Measurements from ENCODE around the gene GPX1. TPM values are rescaled to one million over a fixed set of nuclear protein-coding genes. Genes with fewer than 3 reads are reported as not detected.
"Not testable (repeated sequence)": the region's sequence is repeated elsewhere in the genome, so short reads cannot be mapped to it uniquely, and the experiment has no call there.

The GPX1 gene
- total RNA-seq, 6 experiments from 2014 or later: 359 to 607 (median 548) TPM

DNA sequence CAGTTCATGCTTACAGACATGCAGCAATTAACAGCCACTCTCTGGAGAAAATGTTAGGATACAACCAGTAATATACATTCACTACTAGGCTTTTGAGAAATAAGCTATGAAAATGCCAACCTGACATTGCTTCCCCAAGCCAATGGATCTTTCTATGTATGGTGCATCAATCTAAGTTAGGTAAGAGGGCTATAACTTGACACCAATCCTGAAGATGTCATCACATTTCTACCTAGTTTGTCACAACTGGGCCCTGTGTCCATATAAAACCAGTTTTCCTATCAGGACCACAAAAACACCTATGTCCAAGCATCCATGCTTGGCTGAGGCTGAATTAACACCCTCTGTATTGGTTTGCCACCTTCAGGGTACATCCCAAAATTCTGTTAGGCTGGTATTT is 13.8 kb upstream of the GPX1 start:
- H3K9me3 Mint-ChIP-seq: peaks cover 4% of the 10 kb centered on the region; the same call in 1 of the 2 replicates
- no peak overlapping the region for H3K27ac Mint-ChIP-seq
- H3K4me1 Mint-ChIP-seq (ENCODE audit: low read depth): peaks cover 4% of the 10 kb centered on the region; the same call in 1 of the 2 replicates
- TF ChIP-seq, protein P1, sequence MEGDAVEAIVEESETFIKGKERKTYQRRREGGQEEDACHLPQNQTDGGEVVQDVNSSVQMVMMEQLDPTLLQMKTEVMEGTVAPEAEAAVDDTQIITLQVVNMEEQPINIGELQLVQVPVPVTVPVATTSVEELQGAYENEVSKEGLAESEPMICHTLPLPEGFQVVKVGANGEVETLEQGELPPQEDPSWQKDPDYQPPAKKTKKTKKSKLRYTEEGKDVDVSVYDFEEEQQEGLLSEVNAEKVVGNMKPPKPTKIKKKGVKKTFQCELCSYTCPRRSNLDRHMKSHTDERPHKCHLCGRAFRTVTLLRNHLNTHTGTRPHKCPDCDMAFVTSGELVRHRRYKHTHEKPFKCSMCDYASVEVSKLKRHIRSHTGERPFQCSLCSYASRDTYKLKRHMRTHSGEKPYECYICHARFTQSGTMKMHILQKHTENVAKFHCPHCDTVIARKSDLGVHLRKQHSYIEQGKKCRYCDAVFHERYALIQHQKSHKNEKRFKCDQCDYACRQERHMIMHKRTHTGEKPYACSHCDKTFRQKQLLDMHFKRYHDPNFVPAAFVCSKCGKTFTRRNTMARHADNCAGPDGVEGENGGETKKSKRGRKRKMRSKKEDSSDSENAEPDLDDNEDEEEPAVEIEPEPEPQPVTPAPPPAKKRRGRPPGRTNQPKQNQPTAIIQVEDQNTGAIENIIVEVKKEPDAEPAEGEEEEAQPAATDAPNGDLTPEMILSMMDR (IDR thresholded peaks at IDR 0.05): no peak
- H3K27me3 Mint-ChIP-seq (ENCODE audit: insufficient read depth): peaks cover 4% of the 10 kb centered on the region
- no peak for DNase-seq
- H3K36me3 Mint-ChIP-seq (ENCODE audit: low read depth): peaks cover 50% of the 10 kb centered on the region
- no peak overlapping the region for H3K4me3 Mint-ChIP-seq

DNA sequence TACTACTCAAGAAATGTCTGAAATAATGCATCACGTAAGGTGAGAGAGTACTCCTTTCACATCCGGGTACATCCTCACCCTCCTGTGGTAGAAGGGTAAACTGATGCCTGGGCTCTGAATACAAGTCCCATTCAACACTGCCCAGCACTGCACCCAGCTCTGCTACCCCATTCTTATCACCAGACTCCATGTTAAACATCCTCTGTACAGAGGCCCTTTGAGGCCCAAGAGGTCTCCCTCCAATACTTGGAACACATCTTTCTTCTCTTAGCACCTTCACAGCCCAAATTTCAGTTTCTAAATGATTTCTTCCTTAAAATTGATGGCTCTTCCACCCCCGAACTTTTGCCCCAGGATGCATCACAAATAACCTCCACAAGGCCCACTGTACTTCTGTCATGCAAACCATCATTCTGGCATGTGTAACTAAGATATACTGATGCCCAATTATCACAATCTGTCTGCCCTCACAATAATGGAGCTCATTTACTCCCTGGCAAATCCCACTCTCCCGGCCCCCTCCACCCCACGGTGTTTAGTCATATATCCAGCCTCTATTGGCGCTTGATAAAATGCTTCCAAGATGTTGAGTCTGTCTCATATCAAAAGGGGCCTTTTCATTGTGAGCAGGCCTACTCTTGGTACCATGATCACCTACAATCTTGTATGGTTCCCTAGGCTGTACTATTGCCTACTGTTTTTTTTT is 12.6 kb upstream of the GPX1 start:
- peaks cover 4% of the 10 kb centered on the region for H3K27me3 Mint-ChIP-seq (ENCODE audit: insufficient read depth)
- TF ChIP-seq, protein P1 (IDR thresholded peaks at IDR 0.05): no peak
- no peaks in the 10 kb centered on the region; the same call in 1 of the 2 replicates for H3K9me3 Mint-ChIP-seq
- H3K4me3 Mint-ChIP-seq: no peak overlapping the region
- DNase-seq: no peak
- peak overlapping the region; percentile 28 for H3K27ac Mint-ChIP-seq
- 0 out of 2 replicates have a peak, but pooled peaks cover 4% of the 10 kb centered on the region for H3K4me1 Mint-ChIP-seq (ENCODE audit: low read depth)
- H3K36me3 Mint-ChIP-seq (ENCODE audit: low read depth): peaks cover 56% of the 10 kb centered on the region

DNA sequence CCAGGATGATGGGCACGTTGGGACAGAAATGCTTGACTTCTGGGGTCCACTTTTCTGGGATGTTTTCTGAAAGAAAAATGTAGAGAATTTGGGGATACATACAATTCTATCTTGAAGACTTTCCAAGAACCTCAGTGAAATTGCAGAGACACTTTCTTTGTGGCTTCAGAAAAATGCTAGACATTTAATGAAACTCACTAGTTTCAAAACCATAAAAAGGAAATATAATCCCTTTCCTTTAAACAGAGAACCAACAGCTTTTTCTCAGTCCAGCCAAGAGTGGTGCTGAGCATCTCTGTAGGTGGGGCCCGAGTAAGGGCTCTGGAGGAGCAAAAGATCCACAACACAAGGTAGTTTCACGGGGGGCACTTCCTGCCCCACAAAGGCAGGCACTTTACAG is 4.4 kb upstream of the GPX1 start:
- Mint-ChIP-seq H3K4me1 (ENCODE audit: low read depth) (peaks cover 40% of the 10 kb centered on the region), H3K36me3 (ENCODE audit: low read depth) (peaks cover 38% of the 10 kb centered on the region), H3K4me3 (peak overlapping the region; percentile 48), H3K9me3 (no peaks in the 10 kb centered on the region), H3K27ac (peak overlapping the region; percentile 84), H3K27me3 (ENCODE audit: insufficient read depth) (peaks cover 2% of the 10 kb centered on the region)
- TF ChIP-seq, protein P1 (IDR thresholded peaks at IDR 0.05): no peak
- DNase-seq: peak; percentile 33

DNA sequence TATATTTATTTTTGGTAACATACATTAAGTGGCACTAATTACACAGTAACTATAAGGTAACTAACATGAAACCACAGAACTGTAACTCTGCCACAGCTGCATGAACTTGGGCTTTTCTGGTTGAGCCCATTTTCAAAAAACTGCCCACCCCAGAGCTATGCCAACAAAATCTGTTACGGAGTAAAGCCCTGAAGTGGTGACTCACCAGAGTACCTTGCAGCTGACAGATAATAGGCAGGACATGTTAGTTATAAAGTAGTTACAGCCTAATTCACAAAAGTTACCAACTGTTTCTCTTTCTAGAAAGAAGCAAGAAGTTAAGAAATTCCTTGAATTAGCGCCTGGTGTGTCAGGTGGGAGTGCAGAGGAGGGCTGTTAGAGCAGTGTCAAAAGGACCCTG is 1.5 kb upstream of the GPX1 start:
- peak overlapping the region; percentile 95 for H3K27ac Mint-ChIP-seq
- DNase-seq: peak; percentile 57
- H3K27me3 Mint-ChIP-seq (ENCODE audit: insufficient read depth): peaks cover 4% of the 10 kb centered on the region
- H3K36me3 Mint-ChIP-seq (ENCODE audit: low read depth): peaks cover 44% of the 10 kb centered on the region
- H3K4me1 Mint-ChIP-seq (ENCODE audit: low read depth): peaks cover 49% of the 10 kb centered on the region
- TF ChIP-seq, protein P1 (IDR thresholded peaks at IDR 0.05): no peak
- no peaks in the 10 kb centered on the region for H3K9me3 Mint-ChIP-seq
- peak overlapping the region; percentile 97 for H3K4me3 Mint-ChIP-seq

DNA sequence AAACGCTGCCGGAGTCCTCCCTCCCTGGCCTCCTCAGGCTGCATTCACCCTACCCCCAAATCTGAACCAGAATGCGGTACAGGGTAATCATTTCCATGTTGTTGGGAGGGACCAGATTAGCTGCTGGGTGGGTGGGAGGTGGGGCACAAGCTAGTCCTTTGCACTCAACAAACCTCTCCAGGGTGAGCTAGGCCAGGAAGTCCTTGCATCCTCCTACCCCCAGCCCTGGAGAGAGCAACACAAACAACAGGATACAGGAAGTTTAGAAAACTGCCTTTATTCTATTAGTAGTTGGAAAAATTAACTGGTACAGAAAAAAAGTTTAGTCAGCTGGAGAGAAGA is 702 bp upstream of the GPX1 start:
- no peak for DNase-seq
- H3K4me1 Mint-ChIP-seq (ENCODE audit: low read depth): peaks cover 53% of the 10 kb centered on the region
- H3K4me3 Mint-ChIP-seq: peak overlapping the region; percentile 97
- TF ChIP-seq, protein P1 (IDR thresholded peaks at IDR 0.05): no peak
- peak overlapping the region; percentile 95 for H3K27ac Mint-ChIP-seq
- peaks cover 49% of the 10 kb centered on the region for H3K36me3 Mint-ChIP-seq (ENCODE audit: low read depth)
- peaks cover 4% of the 10 kb centered on the region for H3K27me3 Mint-ChIP-seq (ENCODE audit: insufficient read depth)
- H3K9me3 Mint-ChIP-seq: no peaks in the 10 kb centered on the region

DNA sequence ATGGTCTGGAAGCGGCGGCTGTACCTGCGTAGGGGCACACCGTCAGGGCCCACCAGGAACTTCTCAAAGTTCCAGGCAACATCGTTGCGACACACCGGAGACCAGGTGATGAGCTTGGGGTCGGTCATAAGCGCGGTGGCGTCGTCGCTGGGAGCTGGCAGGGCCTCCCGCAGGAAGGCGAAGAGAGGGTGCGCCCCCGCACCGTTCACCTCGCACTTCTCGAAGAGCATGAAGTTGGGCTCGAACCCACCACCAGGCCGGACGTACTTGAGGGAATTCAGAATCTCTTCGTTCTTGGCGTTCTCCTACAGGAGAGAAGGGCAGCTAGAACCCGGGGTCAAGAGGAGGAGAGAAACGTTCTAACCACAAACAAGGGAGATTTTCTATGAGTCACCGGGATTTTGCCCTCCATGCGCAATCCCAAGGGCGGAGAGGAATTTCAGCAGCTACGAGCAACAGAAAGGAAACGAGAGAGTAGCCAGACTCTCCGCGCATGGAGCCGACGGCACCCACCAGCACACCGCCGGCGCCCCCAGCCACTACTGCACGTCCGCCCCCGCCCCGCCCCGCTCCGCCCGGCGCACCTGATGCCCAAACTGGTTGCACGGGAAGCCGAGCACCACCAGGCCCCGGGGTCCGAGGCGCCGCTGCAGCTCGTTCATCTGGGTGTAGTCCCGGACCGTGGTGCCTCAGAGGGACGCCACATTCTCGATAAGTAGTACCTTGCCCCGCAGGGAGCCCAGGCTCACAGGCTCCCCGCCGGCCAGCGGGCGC is 523 bp downstream of the GPX1 start:
- not testable (repeated sequence) for H3K9me3 Mint-ChIP-seq; H3K27me3 Mint-ChIP-seq (ENCODE audit: insufficient read depth)
- Mint-ChIP-seq H3K4me3 (peak overlapping the region; percentile 97), H3K4me1 (ENCODE audit: low read depth) (peaks cover 53% of the 10 kb centered on the region), H3K36me3 (ENCODE audit: low read depth) (peaks cover 44% of the 10 kb centered on the region), H3K27ac (peak overlapping the region; percentile 95)
- peak; percentile 86 for DNase-seq

DNA sequence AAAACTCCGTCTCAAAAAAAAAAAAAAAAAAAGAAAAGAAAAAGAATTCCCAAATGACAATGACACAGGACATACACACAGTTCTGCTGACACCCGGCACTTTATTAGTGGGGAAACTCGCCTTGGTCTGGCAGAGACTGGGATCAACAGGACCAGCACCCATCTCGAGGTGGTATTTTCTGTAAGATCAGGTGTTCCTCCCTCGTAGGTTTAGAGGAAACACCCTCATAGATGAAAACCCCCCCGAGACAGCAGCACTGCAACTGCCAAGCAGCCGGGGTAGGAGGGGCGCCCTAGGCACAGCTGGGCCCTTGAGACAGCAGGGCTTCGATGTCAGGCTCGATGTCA is 1.1 kb downstream of the GPX1 start:
- Mint-ChIP-seq H3K36me3 (ENCODE audit: low read depth) (peaks cover 39% of the 10 kb centered on the region), H3K4me3 (peak overlapping the region; percentile 97), H3K27ac (peak overlapping the region; percentile 95), H3K4me1 (ENCODE audit: low read depth) (peaks cover 53% of the 10 kb centered on the region), H3K27me3 (ENCODE audit: insufficient read depth) (peaks cover 12% of the 10 kb centered on the region)
- H3K9me3 Mint-ChIP-seq, DNase-seq: not testable (repeated sequence)

All from HFFc6 (cell line).